Measurements from ENCODE around the gene PGGHG. TPM values are rescaled to one million over a fixed set of nuclear protein-coding genes. Genes with fewer than 3 reads are reported as not detected.

Gene PGGHG
- total RNA-seq, 1 donor from 2014 or later = 49.5 TPM

GRCh38 chr11:250274-250673, 38.7 kb upstream of the PGGHG start:
- DNase-seq (ENCODE audit: low spot score) = no peak
- no peak overlapping the region for H3K27ac Mint-ChIP-seq (ENCODE audit: unreplicated experiment)
- H3K36me3 Mint-ChIP-seq (ENCODE audit: low read depth) = peaks cover 42% of the 10 kb centered on the region
- H3K9me3 Mint-ChIP-seq (ENCODE audit: low read depth) = no peaks in the 10 kb centered on the region
- no peak overlapping the region for H3K4me3 Mint-ChIP-seq (ENCODE audit: unreplicated experiment)
- no peaks in the 10 kb centered on the region for H3K4me1 Mint-ChIP-seq (ENCODE audit: low read depth)
- TF ChIP-seq CTCF (IDR thresholded peaks at IDR 0.05) = no peak
- no peaks in the 10 kb centered on the region for H3K27me3 Mint-ChIP-seq (ENCODE audit: low read depth)

GRCh38 chr11:250740-251299, 38.1 kb upstream of the PGGHG start:
- peak; percentile 82 for TF ChIP-seq CTCF (IDR thresholded peaks at IDR 0.05)
- Mint-ChIP-seq H3K4me3 (ENCODE audit: unreplicated experiment) (no peak overlapping the region), H3K4me1 (ENCODE audit: low read depth) (no peaks in the 10 kb centered on the region), H3K27me3 (ENCODE audit: low read depth) (no peaks in the 10 kb centered on the region), H3K36me3 (ENCODE audit: low read depth) (peaks cover 40% of the 10 kb centered on the region), H3K9me3 (ENCODE audit: low read depth) (no peaks in the 10 kb centered on the region), H3K27ac (ENCODE audit: unreplicated experiment) (no peak overlapping the region)
- DNase-seq (ENCODE audit: low spot score) = no peak

- no peak for TF ChIP-seq CTCF (IDR thresholded peaks at IDR 0.05)
- Mint-ChIP-seq H3K27me3 (ENCODE audit: low read depth) (no peaks in the 10 kb centered on the region), H3K36me3 (ENCODE audit: low read depth) (peaks cover 38% of the 10 kb centered on the region), H3K4me1 (ENCODE audit: low read depth) (no peaks in the 10 kb centered on the region), H3K27ac (ENCODE audit: unreplicated experiment) (no peak overlapping the region), H3K4me3 (ENCODE audit: unreplicated experiment) (no peak overlapping the region), H3K9me3 (ENCODE audit: low read depth) (no peaks in the 10 kb centered on the region)
- DNase-seq (ENCODE audit: low spot score) = no peak
Observed at GRCh38 chr11:251550-251949, 37.4 kb upstream of the PGGHG start.

GRCh38 chr11:252666-253065, 36.3 kb upstream of the PGGHG start:
- TF ChIP-seq CTCF (IDR thresholded peaks at IDR 0.05) = no peak
- H3K27me3 Mint-ChIP-seq (ENCODE audit: low read depth) = no peaks in the 10 kb centered on the region
- H3K9me3 Mint-ChIP-seq (ENCODE audit: low read depth) = no peaks in the 10 kb centered on the region
- H3K4me1 Mint-ChIP-seq (ENCODE audit: low read depth) = no peaks in the 10 kb centered on the region
- H3K27ac Mint-ChIP-seq (ENCODE audit: unreplicated experiment) = no peak overlapping the region
- no peak overlapping the region for H3K4me3 Mint-ChIP-seq (ENCODE audit: unreplicated experiment)
- DNase-seq (ENCODE audit: low spot score) = no peak
- H3K36me3 Mint-ChIP-seq (ENCODE audit: low read depth) = peaks cover 31% of the 10 kb centered on the region

GRCh38 chr11:253160-253885, 35.6 kb upstream of the PGGHG start:
- no peaks in the 10 kb centered on the region for H3K27me3 Mint-ChIP-seq (ENCODE audit: low read depth)
- H3K4me3 Mint-ChIP-seq (ENCODE audit: unreplicated experiment) = no peak overlapping the region
- no peak for TF ChIP-seq CTCF (IDR thresholded peaks at IDR 0.05)
- no peak overlapping the region for H3K27ac Mint-ChIP-seq (ENCODE audit: unreplicated experiment)
- no peak for DNase-seq (ENCODE audit: low spot score)
- H3K36me3 Mint-ChIP-seq (ENCODE audit: low read depth) = peaks cover 27% of the 10 kb centered on the region
- H3K9me3 Mint-ChIP-seq (ENCODE audit: low read depth) = no peaks in the 10 kb centered on the region
- H3K4me1 Mint-ChIP-seq (ENCODE audit: low read depth) = no peaks in the 10 kb centered on the region
